HCT116 (cell line): Measurements from ENCODE around the gene RIMS4. TPM values are rescaled to one million over a fixed set of nuclear protein-coding genes. Genes with fewer than 3 reads are reported as not detected.

Experiments used
- ATAC-seq: fragments of 200-7000 bp; cut with Tn5 transposase; 2 replicates; pipeline ENCODE4 v1.9.1; 2020; ENCODE audit warnings: mild to moderate bottlenecking, moderate library complexity
- BruUV-seq: library from RNA; stranded (reverse); fragments of 400-500 nt; replicated peaks from 2 replicates; lab custom pipeline; 2021; lab: Mats Ljungman, UMichigan
- CTCF ChIA-PET: fragments of 300-600 bp; sonication (Branson Sonifier 250); formaldehyde crosslinking; loops from one replicate; lab custom pipeline; 2021; ENCODE audit warnings: antibody characterized with exemption; lab: Charles Lee
- POLR2A ChIA-PET: fragments of 300-600, 350-600 bp; sonication (Branson Sonifier 250); formaldehyde crosslinking; loops from one replicate; lab custom pipeline; 2021; ENCODE audit warnings: antibody characterized with exemption; lab: Charles Lee
- RAD21 ChIA-PET, 2 experiments: fragments of 300-600 bp; sonication (Branson Sonifier 250); formaldehyde crosslinking; loops; one replicate each; lab custom pipeline; 2023; ENCODE audit warnings: low total read pairs in 2 of 2; ENCODE audit not compliant: uncharacterized antibody in 2 of 2, unreplicated experiment in 2 of 2, low non-redundant PET in 1 of 2; lab: Charles Lee
- DNase-seq: peaks from one replicate; pipeline ENCODE4 v3.0.0-alpha.2; 2010; ENCODE audit warnings: low read depth, low spot score
- H2AFZ ChIP-seq: fragments of 200-600 bp; shearing (Covaris generic), sonication (generic); 2 replicates; pipeline ENCODE4 v1.6.1; 2017; ENCODE audit warnings: low read depth, mixed run types, mixed read lengths, antibody characterized with exemption, low read length; ENCODE audit not compliant: poor library complexity, severe bottlenecking
- H3K27ac ChIP-seq: 2 replicates; pipeline ENCODE4 v1.5.1; 2012; ENCODE audit warnings: low read depth, low read length
- H3K27me3 ChIP-seq: fragments of 200-600 bp; sonication (generic); 2 replicates; pipeline ENCODE4 v1.6.1; 2016; ENCODE audit warnings: mixed run types, low read length, mixed read lengths; ENCODE audit not compliant: insufficient read depth
- H3K36me3 ChIP-seq, 2 experiments: fragments of 200-500 bp in 1 of 2; fragments of 200-600 bp in 1 of 2; sonication (Bioruptor generic) in 1 of 2; sonication (generic) in 1 of 2; 2 replicates each; pipeline versions ENCODE4 v1.5.1 to v1.6.1; 2014 to 2016; ENCODE audit warnings: low read length in 2 of 2, inconsistent platforms in 1 of 2, mixed read lengths in 1 of 2, mixed run types in 1 of 2; ENCODE audit not compliant: insufficient read depth in 2 of 2, control insufficient read depth in 1 of 2
- H3K4me1 ChIP-seq, 2 experiments: fragments of 200-600 bp in 1 of 2; sonication (generic) in 1 of 2; 2 replicates each; pipeline versions ENCODE4 v1.5.1 to v1.6.1; 2012 to 2017; ENCODE audit warnings: low read length in 2 of 2, inconsistent platforms in 1 of 2, mild to moderate bottlenecking in 1 of 2, mixed read lengths in 1 of 2, mixed run types in 1 of 2, moderate library complexity in 1 of 2; ENCODE audit not compliant: insufficient read depth in 2 of 2, control insufficient read depth in 1 of 2
- H3K4me2 ChIP-seq: fragments of 200-600 bp; sonication (generic); 2 replicates; pipeline ENCODE4 v1.6.1; 2017; ENCODE audit warnings: mixed run types, low read length, mixed read lengths
- H3K4me3 ChIP-seq, 2 experiments: fragments of 200-600 bp in 1 of 2; sonication (generic) in 1 of 2; replicated peaks in 1 of 2; 2 replicates each; pipeline ENCODE4 v1.5.1; 2011 to 2016; ENCODE audit warnings: low read length in 2 of 2, control low read depth in 1 of 2, low read depth in 1 of 2, mild to moderate bottlenecking in 1 of 2, mixed read lengths in 1 of 2, mixed run types in 1 of 2
- H3K79me2 ChIP-seq: fragments of 200-600 bp; sonication (generic); 2 replicates; pipeline ENCODE4 v1.6.1; 2017; ENCODE audit warnings: mild to moderate bottlenecking, mixed run types, low read length, moderate library complexity, mixed read lengths; ENCODE audit not compliant: insufficient read depth
- H3K9ac ChIP-seq: fragments of 200-600 bp; sonication (generic); 2 replicates; pipeline ENCODE4 v1.6.1; 2016; ENCODE audit warnings: low read length, mixed read lengths
- H3K9me2 ChIP-seq: fragments of 200-600 bp; sonication (generic), shearing (Covaris generic); 2 replicates; pipeline ENCODE4 v1.6.1; 2017; ENCODE audit warnings: mixed run types, mild to moderate bottlenecking, moderate library complexity; ENCODE audit not compliant: insufficient read depth
- H3K9me3 ChIP-seq, 2 experiments: fragments of 200-500 bp in 1 of 2; fragments of 200-600 bp in 1 of 2; sonication (Bioruptor generic) in 1 of 2; sonication (generic) in 1 of 2; 2 replicates each; pipeline ENCODE4 v1.6.1; 2014 to 2017; ENCODE audit warnings: low read length in 2 of 2, mixed read lengths in 2 of 2, inconsistent platforms in 1 of 2, low read depth in 1 of 2, mild to moderate bottlenecking in 1 of 2, mixed run types in 1 of 2, moderate library complexity in 1 of 2; ENCODE audit not compliant: control insufficient read depth in 1 of 2, insufficient read depth in 1 of 2
- H4K20me1 ChIP-seq: fragments of 200-600 bp; sonication (generic), shearing (Covaris generic); 2 replicates; pipeline ENCODE4 v1.6.1; 2017; ENCODE audit warnings: mixed run types, mild to moderate bottlenecking, moderate library complexity; ENCODE audit not compliant: insufficient read depth
- CEBPB ChIP-seq: IDR thresholded peaks from 2 replicates; pipeline ENCODE4 v1.6.1; 2012; ENCODE audit warnings: low read depth
- CTCF ChIP-seq, 3 experiments: fragments of 200-600 bp in 1 of 3; sonication (generic) in 1 of 3; IDR thresholded peaks in 2 of 3; conservative IDR thresholded peaks in 1 of 3; 2 replicates each; pipeline ENCODE4 v1.5.1; 2012 to 2017; ENCODE audit warnings: low read depth in 2 of 3, low read length in 2 of 3, antibody characterized with exemption in 1 of 3, borderline replicate concordance in 1 of 3, control low read depth in 1 of 3, mild to moderate bottlenecking in 1 of 3, mixed read lengths in 1 of 3, mixed run types in 1 of 3, moderate library complexity in 1 of 3; ENCODE audit not compliant: insufficient read depth in 1 of 3
- ELF1 ChIP-seq: IDR thresholded peaks from 2 replicates; pipeline ENCODE4 v1.6.1; 2012; ENCODE audit warnings: low read depth, borderline replicate concordance
- EZH2 ChIP-seq: fragments of 200-600 bp; sonication (generic); IDR thresholded peaks from 2 replicates; pipeline ENCODE4 v1.6.1; 2017; ENCODE audit warnings: antibody characterized with exemption, mixed run types
- EZH2phosphoT487 ChIP-seq: fragments of 200-600 bp; IDR thresholded peaks from 2 replicates; pipeline ENCODE4 v1.6.1; 2018; ENCODE audit warnings: antibody characterized with exemption, borderline replicate concordance
- FOSL1 ChIP-seq: IDR thresholded peaks from 2 replicates; pipeline ENCODE4 v1.6.1; 2012; ENCODE audit warnings: low read depth
- JUND ChIP-seq: IDR thresholded peaks from 2 replicates; pipeline ENCODE4 v1.6.1; 2012
- POLR2A ChIP-seq: IDR thresholded peaks from 2 replicates; pipeline ENCODE4 v1.7.0; 2011; ENCODE audit warnings: borderline replicate concordance; ENCODE audit not compliant: insufficient read depth, insufficient read length; ENCODE audit errors: extremely low read depth
- POLR2AphosphoS5 ChIP-seq: IDR thresholded peaks from 2 replicates; pipeline ENCODE4 v1.6.1; 2011; ENCODE audit warnings: mild to moderate bottlenecking, low read depth, low read length, moderate library complexity
- RAD21 ChIP-seq: IDR thresholded peaks from 2 replicates; pipeline ENCODE4 v1.6.1; 2012; ENCODE audit warnings: low read depth, mild to moderate bottlenecking
- SIN3A ChIP-seq: IDR thresholded peaks from 2 replicates; pipeline ENCODE4 v1.6.1; 2012; ENCODE audit warnings: low read depth
- SP1 ChIP-seq: IDR thresholded peaks from 2 replicates; pipeline ENCODE4 v1.6.1; 2012; ENCODE audit warnings: low read depth
- SRF ChIP-seq: IDR thresholded peaks from 2 replicates; pipeline ENCODE4 v1.6.1; 2012; ENCODE audit warnings: low read depth
- TCF7L2 ChIP-seq: IDR thresholded peaks from 2 replicates; pipeline ENCODE4 v1.7.0; 2011; ENCODE audit warnings: borderline replicate concordance, inconsistent platforms; ENCODE audit not compliant: insufficient read depth, insufficient read length; ENCODE audit errors: extremely low read depth
- YY1 ChIP-seq: IDR thresholded peaks from 2 replicates; pipeline ENCODE4 v1.6.1; 2011; ENCODE audit warnings: low read length, low read depth, moderate library complexity, mild to moderate bottlenecking; ENCODE audit not compliant: insufficient replicate concordance; ENCODE audit errors: extremely low read depth
- ZBTB33 ChIP-seq: IDR thresholded peaks from 2 replicates; pipeline ENCODE4 v1.6.1; 2011; ENCODE audit warnings: mild to moderate bottlenecking, low read length, moderate library complexity; ENCODE audit not compliant: insufficient replicate concordance; ENCODE audit errors: extremely low read depth
- ZNF274 ChIP-seq: fragments of 200-500 bp; sonication (Bioruptor generic); IDR thresholded peaks from 2 replicates; pipeline ENCODE4 v1.6.1; 2014; ENCODE audit warnings: mild to moderate bottlenecking, low read depth, low read length, inconsistent platforms
- intact Hi-C: fragments of 100-400 bp; cut with micrococcal nuclease; formaldehyde crosslinking; loops from 2 replicates; pipeline ENCODE4 v1.10.0; 2022
- total RNA-seq: library from RNA; stranded (reverse); gene quantifications from one replicate; pipeline ENCODE4 v1.2.1, GENCODE V29; 2021; ENCODE audit not compliant: unreplicated experiment
- TF ChIP-seq, protein P1 (sequence below): IDR thresholded peaks from 2 replicates; pipeline ENCODE4 v1.6.1; 2012
- TF ChIP-seq, protein P2 (sequence below): IDR thresholded peaks from 2 replicates; pipeline ENCODE4 v1.6.1; 2012; ENCODE audit warnings: low read depth
- TF ChIP-seq, protein P3 (sequence below): IDR thresholded peaks from 2 replicates; pipeline ENCODE4 v1.6.1; 2012

RIMS4 gene
- total RNA-seq, 1 experiment from 2014 or later, result 0.05 TPM

GRCh38 chr20:44724423-44725091 is 85.8 kb downstream of the RIMS4 start:
- Histone ChIP-seq H4K20me1 (no peaks in the 10 kb centered on the region), H3K9me2 (no peaks in the 10 kb centered on the region), H3K9me3 (no peaks in the 10 kb centered on the region), H3K4me1 (peaks cover 38 to 42% of the 10 kb centered on the region in 2 experiments), H3K4me3 (no peak overlapping the region), H3K36me3 (no peaks in the 10 kb centered on the region), H2AFZ (no peak overlapping the region), H3K79me2 (no peaks in the 10 kb centered on the region), H3K27ac (no peak overlapping the region), H3K27me3 (no peaks in the 10 kb centered on the region), H3K9ac (no peak overlapping the region), H3K4me2 (no peak overlapping the region)
- RAD21 ChIA-PET, result no interaction called here
- CTCF ChIA-PET, result interaction anchor here (1.4 kb wide), 1 partner anchor 11 kb away, joined by 3 read pairs; no protein-coding TSS in a partner anchor
- no peak for DNase-seq
- POLR2A ChIA-PET, result no interaction called here
- BruUV-seq, result no TSS peak
- no peak for ATAC-seq
- TF ChIP-seq CTCF (IDR thresholded peaks at IDR 0.05 in 2 of 3, conservative IDR thresholded peaks at IDR 0.05 in 1 of 3; ENCODE audit: borderline replicate concordance in 1 of 3, insufficient read depth in 1 of 3, low read depth in 2 of 3, low read length in 2 of 3), result no peak
- no peak for TF ChIP-seq ELF1
- no peak for TF ChIP-seq POLR2A
- TF ChIP-seq ZNF274, result no peak
- no peak for TF ChIP-seq ZBTB33
- TF ChIP-seq SRF, result no peak
- TF ChIP-seq, protein P1, sequence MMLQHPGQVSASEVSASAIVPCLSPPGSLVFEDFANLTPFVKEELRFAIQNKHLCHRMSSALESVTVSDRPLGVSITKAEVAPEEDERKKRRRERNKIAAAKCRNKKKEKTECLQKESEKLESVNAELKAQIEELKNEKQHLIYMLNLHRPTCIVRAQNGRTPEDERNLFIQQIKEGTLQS, result no peak
- TF ChIP-seq FOSL1, result no peak
- TF ChIP-seq, protein P2, sequence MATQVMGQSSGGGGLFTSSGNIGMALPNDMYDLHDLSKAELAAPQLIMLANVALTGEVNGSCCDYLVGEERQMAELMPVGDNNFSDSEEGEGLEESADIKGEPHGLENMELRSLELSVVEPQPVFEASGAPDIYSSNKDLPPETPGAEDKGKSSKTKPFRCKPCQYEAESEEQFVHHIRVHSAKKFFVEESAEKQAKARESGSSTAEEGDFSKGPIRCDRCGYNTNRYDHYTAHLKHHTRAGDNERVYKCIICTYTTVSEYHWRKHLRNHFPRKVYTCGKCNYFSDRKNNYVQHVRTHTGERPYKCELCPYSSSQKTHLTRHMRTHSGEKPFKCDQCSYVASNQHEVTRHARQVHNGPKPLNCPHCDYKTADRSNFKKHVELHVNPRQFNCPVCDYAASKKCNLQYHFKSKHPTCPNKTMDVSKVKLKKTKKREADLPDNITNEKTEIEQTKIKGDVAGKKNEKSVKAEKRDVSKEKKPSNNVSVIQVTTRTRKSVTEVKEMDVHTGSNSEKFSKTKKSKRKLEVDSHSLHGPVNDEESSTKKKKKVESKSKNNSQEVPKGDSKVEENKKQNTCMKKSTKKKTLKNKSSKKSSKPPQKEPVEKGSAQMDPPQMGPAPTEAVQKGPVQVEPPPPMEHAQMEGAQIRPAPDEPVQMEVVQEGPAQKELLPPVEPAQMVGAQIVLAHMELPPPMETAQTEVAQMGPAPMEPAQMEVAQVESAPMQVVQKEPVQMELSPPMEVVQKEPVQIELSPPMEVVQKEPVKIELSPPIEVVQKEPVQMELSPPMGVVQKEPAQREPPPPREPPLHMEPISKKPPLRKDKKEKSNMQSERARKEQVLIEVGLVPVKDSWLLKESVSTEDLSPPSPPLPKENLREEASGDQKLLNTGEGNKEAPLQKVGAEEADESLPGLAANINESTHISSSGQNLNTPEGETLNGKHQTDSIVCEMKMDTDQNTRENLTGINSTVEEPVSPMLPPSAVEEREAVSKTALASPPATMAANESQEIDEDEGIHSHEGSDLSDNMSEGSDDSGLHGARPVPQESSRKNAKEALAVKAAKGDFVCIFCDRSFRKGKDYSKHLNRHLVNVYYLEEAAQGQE, result no peak
- no peak for TF ChIP-seq SP1
- no peak for TF ChIP-seq CEBPB
- no peak for TF ChIP-seq EZH2
- TF ChIP-seq EZH2phosphoT487, result no peak
- TF ChIP-seq TCF7L2, result no peak
- TF ChIP-seq SIN3A, result no peak
- TF ChIP-seq POLR2AphosphoS5, result no peak
- TF ChIP-seq, protein P3, sequence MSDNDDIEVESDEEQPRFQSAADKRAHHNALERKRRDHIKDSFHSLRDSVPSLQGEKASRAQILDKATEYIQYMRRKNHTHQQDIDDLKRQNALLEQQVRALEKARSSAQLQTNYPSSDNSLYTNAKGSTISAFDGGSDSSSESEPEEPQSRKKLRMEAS, result no peak
- no peak for TF ChIP-seq JUND
- no peak for TF ChIP-seq YY1
- no peak for TF ChIP-seq RAD21
- intact Hi-C loops, result loop anchor here (5.0 kb wide), 1 partner anchor 512 kb away; the partner anchor contains the start of gene OSER1
